Upper lobe of left lung (tissue), 4 donors: Measurements from ENCODE around the gene CCIN.

Source experiments
- EP300 ChIP-seq, 4 donors: sonication (generic); formaldehyde crosslinking; IDR thresholded peaks; one replicate each; pipeline ENCODE4 v1.5.1; 2017; ENCODE audit warnings: antibody characterized with exemption in 4 of 4, control low read depth in 2 of 4
- POLR2A ChIP-seq, 4 donors: fragments of 450-650 bp; IDR thresholded peaks; one replicate each; pipeline ENCODE4 v1.5.1; 2016 to 2017; ENCODE audit warnings: antibody characterized with exemption in 4 of 4, mild to moderate bottlenecking in 2 of 4
- POLR2AphosphoS5 ChIP-seq, 2 donors: sonication (generic); formaldehyde crosslinking; IDR thresholded peaks; one replicate each; pipeline ENCODE4 v1.5.1; 2017; ENCODE audit warnings: antibody characterized with exemption in 2 of 2
- TF ChIP-seq, protein P1 (sequence below), 6 experiments: fragments of 450-650 bp in 4 of 6; fragments of 200-600 bp in 2 of 6; sonication (generic) in 2 of 6; IDR thresholded peaks; one replicate each; pipeline ENCODE4 v1.5.1; 2016 to 2019; ENCODE audit warnings: antibody characterized with exemption in 6 of 6

GRCh38 chr9:36163049-36163785 lies 6.0 kb upstream of the CCIN start:
- TF ChIP-seq POLR2AphosphoS5 (IDR thresholded peaks at IDR 0.05) (peak in 1 of 2 donors; percentile 11), POLR2A (IDR thresholded peaks at IDR 0.05) (no peak), EP300 (IDR thresholded peaks at IDR 0.05) (no peak)
- TF ChIP-seq, protein P1, sequence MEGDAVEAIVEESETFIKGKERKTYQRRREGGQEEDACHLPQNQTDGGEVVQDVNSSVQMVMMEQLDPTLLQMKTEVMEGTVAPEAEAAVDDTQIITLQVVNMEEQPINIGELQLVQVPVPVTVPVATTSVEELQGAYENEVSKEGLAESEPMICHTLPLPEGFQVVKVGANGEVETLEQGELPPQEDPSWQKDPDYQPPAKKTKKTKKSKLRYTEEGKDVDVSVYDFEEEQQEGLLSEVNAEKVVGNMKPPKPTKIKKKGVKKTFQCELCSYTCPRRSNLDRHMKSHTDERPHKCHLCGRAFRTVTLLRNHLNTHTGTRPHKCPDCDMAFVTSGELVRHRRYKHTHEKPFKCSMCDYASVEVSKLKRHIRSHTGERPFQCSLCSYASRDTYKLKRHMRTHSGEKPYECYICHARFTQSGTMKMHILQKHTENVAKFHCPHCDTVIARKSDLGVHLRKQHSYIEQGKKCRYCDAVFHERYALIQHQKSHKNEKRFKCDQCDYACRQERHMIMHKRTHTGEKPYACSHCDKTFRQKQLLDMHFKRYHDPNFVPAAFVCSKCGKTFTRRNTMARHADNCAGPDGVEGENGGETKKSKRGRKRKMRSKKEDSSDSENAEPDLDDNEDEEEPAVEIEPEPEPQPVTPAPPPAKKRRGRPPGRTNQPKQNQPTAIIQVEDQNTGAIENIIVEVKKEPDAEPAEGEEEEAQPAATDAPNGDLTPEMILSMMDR (IDR thresholded peaks at IDR 0.05): no peak
